Breast epithelium (tissue), 4 donors: ENCODE measurements around the gene MAMLD1. TPM values are rescaled to one million over a fixed set of nuclear protein-coding genes. Genes with fewer than 3 reads are reported as not detected.

Experiments used
- DNase-seq, 2 donors: peaks; one replicate each; pipeline ENCODE4 v3.0.0-alpha.2; 2019; ENCODE audit warnings: low spot score in 2 of 2
- H3K27ac ChIP-seq, 2 donors: fragments of 200-600 bp; sonication (generic) in 1 of 2; one replicate each; pipeline ENCODE4 v1.5.1; 2016 to 2019; ENCODE audit warnings: mild to moderate bottlenecking in 1 of 2
- H3K27me3 ChIP-seq, 2 donors: fragments of 200-600 bp; sonication (generic) in 1 of 2; one replicate each; pipeline versions ENCODE4 v1.5.1 to v1.6.0; 2017 to 2019; ENCODE audit warnings: control low read depth in 1 of 2, mild to moderate bottlenecking in 1 of 2
- H3K36me3 ChIP-seq: fragments of 200-600 bp; one replicate; pipeline ENCODE4 v1.5.1; 2019
- H3K4me1 ChIP-seq, 2 donors: fragments of 200-600 bp; sonication (generic); one replicate each; pipeline ENCODE4 v1.5.1; 2016 to 2019; ENCODE audit warnings: control low read depth in 1 of 2
- H3K4me3 ChIP-seq, 3 donors: fragments of 200-600 bp; sonication (generic); 1 replicate in 2 of 3; 2 replicates in 1 of 3; pipeline ENCODE4 v1.5.1; 2016 to 2019; ENCODE audit warnings: mild to moderate bottlenecking in 3 of 3, moderate library complexity in 2 of 3
- H3K9me3 ChIP-seq, 2 donors: fragments of 200-600 bp; sonication (generic) in 1 of 2; one replicate each; pipeline ENCODE4 v1.5.1; 2016 to 2019; ENCODE audit warnings: control low read depth in 1 of 2
- CTCF ChIP-seq, 3 donors: fragments of 450-650 bp; IDR thresholded peaks; one replicate each; pipeline ENCODE4 v1.5.1; 2016 to 2017; ENCODE audit warnings: antibody characterized with exemption in 3 of 3, mild to moderate bottlenecking in 3 of 3, moderate library complexity in 3 of 3
- POLR2A ChIP-seq: fragments of 450-650 bp; IDR thresholded peaks from one replicate; pipeline ENCODE4 v1.6.1; 2016; ENCODE audit warnings: antibody characterized with exemption, mild to moderate bottlenecking, moderate library complexity
- POLR2AphosphoS5 ChIP-seq, 3 donors: sonication (generic); formaldehyde crosslinking; IDR thresholded peaks; one replicate each; pipeline ENCODE4 v1.6.1; 2017; ENCODE audit warnings: antibody characterized with exemption in 3 of 3
- intact Hi-C: fragments of 100-400 bp; cut with DNase I; formaldehyde crosslinking; loops from one replicate; pipeline ENCODE4 v1.15.1; 2023; ENCODE audit warnings: low total_unique reads
- total RNA-seq, 3 donors: library from RNA; depleted of rRNA; stranded (reverse); fragments of >200 nt; gene quantifications; one replicate each; pipeline ENCODE4 v1.1.0, GENCODE V29; 2016

The MAMLD1 gene
- total RNA-seq: 10 to 100 TPM in 1 of 3 donors, 1 to 10 TPM in 2; 2.3 to 14.7 (median 2.8) TPM

- no peak for TF ChIP-seq CTCF (IDR thresholded peaks at IDR 0.05)
- TF ChIP-seq POLR2AphosphoS5 (IDR thresholded peaks at IDR 0.05): no peak
- no peak for TF ChIP-seq POLR2A
- Histone ChIP-seq H3K36me3 (no peaks in the 10 kb centered on the region), H3K27me3 (peaks cover 0 to 16% of the 10 kb centered on the region in 2 donors), H3K9me3 (no peaks in the 10 kb centered on the region), H3K27ac (peak within 1 kb of the TSS; percentile 42 to 92), H3K4me1 (no peaks in the 10 kb centered on the region), H3K4me3 (peak within 1 kb of the TSS; percentile 59 to 77 (median 60))
- peak in 1 of 2 donors; percentile 34 for DNase-seq
- intact Hi-C loops: no loop called here
Measured at GRCh38 chrX:150362599-150363481, at the start of gene MAMLD1. Gene MAMLD1 (plus strand): TSS chrX:150363317. CDS start chrX:150445517, 82,200 bp downstream.

GRCh38 chrX:150313514-150313913 is 49.6 kb upstream of the MAMLD1 start:
- TF ChIP-seq POLR2AphosphoS5 (IDR thresholded peaks at IDR 0.05): no peak
- TF ChIP-seq CTCF (IDR thresholded peaks at IDR 0.05): no peak
- TF ChIP-seq POLR2A: no peak
- Histone ChIP-seq H3K4me1 (no peaks in the 10 kb centered on the region), H3K36me3 (no peaks in the 10 kb centered on the region), H3K9me3 (no peaks in the 10 kb centered on the region), H3K27me3 (peaks cover 0 to 18% of the 10 kb centered on the region in 2 donors), H3K4me3 (no peak overlapping the region), H3K27ac (no peak overlapping the region)
- intact Hi-C loops: no loop called here
- no peak for DNase-seq

- TF ChIP-seq POLR2AphosphoS5 (IDR thresholded peaks at IDR 0.05) (no peak), CTCF (IDR thresholded peaks at IDR 0.05) (no peak), POLR2A (no peak)
- Histone ChIP-seq H3K27ac (no peak overlapping the region), H3K27me3 (peaks cover 0 to 18% of the 10 kb centered on the region in 2 donors), H3K36me3 (no peaks in the 10 kb centered on the region), H3K4me1 (no peaks in the 10 kb centered on the region), H3K9me3 (no peaks in the 10 kb centered on the region), H3K4me3 (no peak overlapping the region)
- DNase-seq: no peak
- intact Hi-C loops: no loop called here
Measured at GRCh38 chrX:150314186-150314585, 48.9 kb upstream of the MAMLD1 start.

GRCh38 chrX:150316564-150316963 is 46.6 kb upstream of the MAMLD1 start:
- no peak for DNase-seq
- TF ChIP-seq POLR2A: no peak
- TF ChIP-seq CTCF (IDR thresholded peaks at IDR 0.05): no peak
- TF ChIP-seq POLR2AphosphoS5 (IDR thresholded peaks at IDR 0.05): no peak
- intact Hi-C loops: no loop called here

GRCh38 chrX:150323020-150323419 is 40.1 kb upstream of the MAMLD1 start:
- Histone ChIP-seq H3K27ac (no peak overlapping the region), H3K4me1 (no peaks in the 10 kb centered on the region), H3K27me3 (peaks cover 0 to 18% of the 10 kb centered on the region in 2 donors), H3K4me3 (no peak overlapping the region), H3K9me3 (no peaks in the 10 kb centered on the region), H3K36me3 (no peaks in the 10 kb centered on the region)
- no peak for DNase-seq
- intact Hi-C loops: no loop called here
- TF ChIP-seq CTCF (IDR thresholded peaks at IDR 0.05) (no peak), POLR2AphosphoS5 (IDR thresholded peaks at IDR 0.05) (no peak), POLR2A (no peak)

More at GRCh38 chrX:150316564-150316963, 46.6 kb upstream of the MAMLD1 start:
- no peaks in the 10 kb centered on the region for H3K4me1 ChIP-seq
- H3K9me3 ChIP-seq: no peaks in the 10 kb centered on the region
- no peak overlapping the region for H3K27ac ChIP-seq
- no peak overlapping the region for H3K4me3 ChIP-seq
- peaks cover 0 to 25% of the 10 kb centered on the region in 2 donors for H3K27me3 ChIP-seq
- no peaks in the 10 kb centered on the region for H3K36me3 ChIP-seq
